Umbilical cord (tissue), 2 donors: Measurements from ENCODE around the gene PIP4K2C. TPM values are rescaled to one million over a fixed set of nuclear protein-coding genes. Genes with fewer than 3 reads are reported as not detected.
"Not testable (repeated sequence)": the region's sequence is repeated elsewhere in the genome, so short reads cannot be mapped to it uniquely, and the experiment has no call there.

Source experiments
- DNase-seq: peaks from one replicate; pipeline ENCODE4 v3.0.0-alpha.2; 2015; ENCODE audit warnings: low spot score
- total RNA-seq: library from RNA; depleted of rRNA; stranded (reverse); fragments of >200 nt; gene quantifications from one replicate; pipeline ENCODE4 v1.2.3, GENCODE V29; 2014; ENCODE audit warnings: low replicate concordance; ENCODE audit not compliant: insufficient read depth

The PIP4K2C gene
- total RNA-seq, 1 donor from 2014 or later: 12.5 TPM

DNA sequence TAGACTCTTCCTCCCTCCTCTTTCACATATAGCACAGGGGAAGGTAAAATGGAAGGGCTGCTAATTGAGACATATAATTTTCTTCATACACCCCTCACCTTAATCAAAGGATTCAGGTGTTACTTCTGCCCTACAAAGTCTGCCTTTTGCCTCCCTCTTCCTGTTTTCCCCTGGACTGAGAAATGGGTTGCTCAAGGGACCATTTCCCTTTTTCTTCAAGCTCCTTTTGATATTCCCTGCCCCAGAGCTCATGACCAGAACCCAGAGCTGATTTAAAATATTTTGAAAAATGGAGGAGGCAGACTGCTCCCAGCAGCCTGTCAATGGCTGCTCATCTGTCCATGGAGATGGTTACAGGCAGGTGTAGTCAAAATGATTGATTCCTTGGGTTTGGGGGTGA, 6.3 kb upstream of the PIP4K2C start:
- no peak for DNase-seq

DNA sequence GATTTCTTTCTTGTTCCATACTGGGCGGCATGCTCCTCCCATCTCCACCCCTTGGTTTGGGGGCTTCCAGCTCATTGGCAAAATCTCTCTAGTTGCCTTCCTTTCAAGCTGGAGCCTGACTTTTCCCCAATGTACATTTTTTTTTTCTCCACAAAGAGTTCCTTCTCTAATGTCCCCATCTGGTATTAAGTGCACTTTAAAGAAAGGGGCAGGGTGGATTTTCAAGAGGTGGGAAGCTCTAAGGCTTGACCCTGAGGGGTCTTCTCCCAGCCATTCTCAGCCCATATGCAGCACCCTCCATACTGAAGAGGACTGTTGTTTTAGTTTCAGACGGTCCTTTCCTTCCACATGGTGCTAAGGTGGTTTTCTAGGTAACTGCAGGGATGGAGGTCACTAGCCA, 5.8 kb upstream of the PIP4K2C start:
- no peak for DNase-seq

DNA sequence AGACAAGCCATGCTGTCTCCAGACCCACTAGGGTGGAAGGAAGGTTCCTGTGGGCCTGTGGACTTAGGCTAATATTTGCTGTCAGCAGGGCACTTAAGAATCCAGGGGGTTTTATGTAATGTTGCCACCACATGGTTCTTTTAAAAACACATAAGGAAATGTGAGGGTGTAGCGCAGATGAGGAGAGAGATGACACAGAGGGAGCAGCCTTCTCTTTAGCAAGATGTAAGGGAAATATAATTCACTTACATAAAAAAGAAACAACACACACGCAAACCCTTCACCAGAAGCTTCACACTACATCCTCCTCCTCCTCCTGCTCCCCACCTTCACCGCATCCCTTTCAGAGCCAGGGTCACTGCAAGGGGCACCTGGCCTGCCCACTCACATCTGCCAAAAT, 4.9 kb upstream of the PIP4K2C start:
- no peak for DNase-seq

DNA sequence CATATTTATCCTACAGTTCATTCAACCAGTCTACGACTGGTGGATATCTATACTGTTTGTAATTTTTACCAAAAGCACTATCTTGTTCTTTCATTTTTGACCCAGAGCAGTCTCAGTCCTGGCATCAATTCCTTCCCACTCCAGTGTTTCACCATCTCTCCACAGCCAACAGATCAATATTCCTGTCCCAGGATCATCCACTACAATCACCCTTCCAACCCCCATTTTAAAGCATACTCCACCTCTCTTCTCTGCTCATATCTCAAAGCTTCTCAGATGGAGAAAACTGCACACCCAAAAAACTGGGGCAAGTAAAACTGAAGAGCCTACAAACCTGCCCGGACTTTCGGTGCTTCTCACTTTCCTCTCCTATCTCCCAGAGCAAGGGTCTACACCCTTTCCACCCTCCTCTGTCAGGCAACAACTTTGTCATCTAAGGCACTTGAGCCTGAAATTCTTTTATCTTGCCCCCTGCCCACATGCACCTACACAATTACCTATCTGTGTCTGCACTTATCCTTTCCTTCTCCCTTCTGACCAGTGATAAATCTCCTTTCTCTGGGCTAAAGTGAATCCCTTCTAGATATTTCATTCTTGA, 4.1 kb upstream of the PIP4K2C start:
- no peak for DNase-seq

DNA sequence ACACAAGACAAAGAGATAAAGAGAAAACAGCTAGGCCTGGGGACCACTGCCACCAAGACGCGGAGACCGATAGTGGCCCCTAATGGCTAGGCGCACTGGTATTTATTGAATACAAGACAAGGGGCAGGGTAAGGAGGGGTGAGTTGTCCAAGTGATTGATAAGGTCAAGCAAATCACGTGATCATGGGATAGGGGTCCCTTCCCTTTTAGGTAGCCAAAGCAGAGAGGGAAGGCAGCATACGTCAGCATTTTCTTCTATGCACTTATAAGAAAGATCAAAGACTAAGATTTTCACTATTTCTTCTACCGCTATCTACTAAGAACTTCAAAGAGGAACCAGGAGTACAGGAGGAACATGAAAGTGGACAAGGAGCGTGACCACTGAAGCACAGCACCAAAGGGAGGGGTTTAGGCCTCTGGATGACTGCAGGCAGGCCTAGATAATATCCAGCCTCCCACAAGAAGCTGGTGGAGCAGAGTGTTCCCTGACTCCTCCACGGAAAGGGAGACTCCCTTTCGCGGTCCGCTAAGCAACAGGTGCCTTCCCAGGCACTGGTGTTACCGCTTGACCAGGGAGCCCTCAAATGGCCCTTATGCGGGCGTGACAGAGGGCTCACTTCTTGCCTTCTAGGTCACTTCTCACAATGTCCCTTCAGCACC, 1.9 kb upstream of the PIP4K2C start:
- not testable (repeated sequence) for DNase-seq

DNA sequence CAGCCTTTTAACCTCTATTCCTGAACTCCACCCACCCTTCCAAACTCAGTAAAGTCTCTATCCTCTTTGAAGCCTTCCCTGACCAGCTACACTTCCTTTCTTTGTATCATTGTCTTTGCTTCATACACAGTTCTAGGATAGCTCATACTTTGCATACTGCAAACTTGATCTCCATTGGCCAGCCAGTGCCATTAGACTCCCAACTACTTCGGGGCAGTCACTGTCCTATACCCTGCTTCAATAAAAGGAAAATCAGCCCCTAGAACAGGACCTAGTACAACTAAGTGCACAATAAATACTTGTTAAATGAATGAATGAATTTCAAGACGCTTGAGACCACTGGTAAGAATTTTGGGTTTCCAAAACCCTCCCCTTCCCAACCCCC, 521 bp upstream of the PIP4K2C start:
- DNase-seq: no peak

DNA sequence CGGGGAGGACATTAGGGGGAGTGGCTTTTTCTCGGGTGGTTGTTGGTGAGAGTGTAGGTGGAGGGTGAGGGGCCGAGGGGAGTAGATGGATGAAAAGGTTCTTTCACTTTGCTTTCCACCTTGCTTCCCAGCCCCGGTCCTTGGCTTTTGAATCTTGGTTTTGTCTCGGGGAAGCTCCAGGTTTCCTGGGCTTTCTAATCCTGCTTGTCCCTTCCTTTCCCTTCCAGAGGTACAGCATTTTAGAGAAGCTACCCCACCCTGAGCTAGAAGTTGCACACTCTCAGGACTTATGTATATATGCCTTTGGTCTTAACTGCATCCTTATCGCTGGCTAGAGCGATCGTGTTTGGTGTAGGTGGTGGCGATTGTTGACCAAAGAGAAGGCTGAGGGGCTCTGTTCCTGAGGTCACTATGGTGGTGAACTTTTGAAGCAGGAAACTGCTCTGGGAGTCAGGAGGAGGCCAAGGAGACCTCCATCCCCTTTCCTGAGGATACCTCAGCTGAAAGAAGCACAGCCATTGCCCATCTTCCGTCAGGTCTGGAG, 862 bp downstream of the PIP4K2C start:
- DNase-seq: no peak

DNA sequence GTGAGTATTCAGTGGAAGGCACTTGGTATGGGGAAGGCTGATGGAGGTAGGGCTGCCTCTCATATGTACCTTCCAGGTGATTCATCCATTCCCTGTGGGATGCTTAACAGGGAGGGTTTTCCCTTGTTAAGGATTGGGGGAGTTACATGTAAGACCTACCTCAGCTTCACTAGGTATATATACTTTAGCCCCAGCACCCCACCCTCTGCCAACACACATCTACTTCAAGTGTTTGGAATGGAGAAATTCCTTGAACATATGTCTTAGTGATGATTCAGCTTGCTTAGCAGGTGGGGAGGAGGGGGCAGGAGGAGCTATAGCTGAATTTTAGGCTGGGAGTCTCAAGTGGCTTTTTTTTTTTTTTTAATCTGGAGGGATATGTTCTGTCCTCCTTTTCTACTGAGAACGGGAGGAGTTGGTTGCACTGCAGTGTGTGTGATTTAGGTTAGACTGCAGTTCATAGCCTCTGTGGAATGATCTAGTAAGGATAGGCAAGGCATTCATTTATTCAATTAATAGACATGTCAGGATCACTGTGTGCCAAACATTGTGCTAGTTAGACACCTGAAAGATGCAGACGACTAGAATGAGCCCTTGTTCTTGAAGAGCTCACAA, 1.7 kb downstream of the PIP4K2C start:
- DNase-seq: no peak

DNA sequence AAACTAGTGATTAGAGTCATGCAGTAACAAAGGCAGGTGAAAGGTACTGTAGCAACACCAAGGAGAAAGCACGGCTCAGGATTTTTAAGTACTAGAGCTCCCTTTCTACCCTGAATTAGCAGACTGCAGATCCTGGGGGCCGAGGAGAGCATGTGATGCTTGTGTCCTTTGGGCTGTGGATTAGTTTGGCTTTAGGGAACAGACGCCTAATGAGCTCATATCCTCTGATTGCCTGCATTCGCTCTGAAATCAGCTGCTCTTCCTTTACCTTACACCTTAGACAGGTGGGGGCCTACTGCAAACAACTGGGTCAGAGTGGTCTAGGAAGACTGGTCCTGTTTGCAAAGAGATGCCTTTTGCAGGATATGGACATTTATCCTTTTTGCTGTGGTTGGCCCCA, 2.2 kb downstream of the PIP4K2C start:
- no peak for DNase-seq

DNA sequence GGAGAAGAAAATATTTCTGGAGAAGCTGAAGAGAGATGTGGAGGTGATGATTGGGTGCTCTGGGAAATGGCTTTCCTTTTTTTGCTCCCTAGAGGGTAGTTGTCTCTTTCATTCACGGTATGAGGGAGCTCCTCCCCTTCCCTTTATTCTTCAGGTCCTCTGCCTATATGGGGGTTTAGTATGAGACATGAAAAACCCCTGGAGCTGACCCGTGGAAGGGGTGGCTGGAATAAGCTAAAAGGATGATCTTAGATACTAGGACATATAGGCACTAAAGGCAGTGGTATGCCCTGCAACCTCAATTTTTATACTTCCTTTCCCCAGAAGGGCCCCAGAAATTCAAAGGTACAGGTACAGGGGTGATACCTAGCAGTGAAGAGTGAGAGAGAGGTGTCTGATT, 9.4 kb downstream of the PIP4K2C start:
- DNase-seq: no peak

DNA sequence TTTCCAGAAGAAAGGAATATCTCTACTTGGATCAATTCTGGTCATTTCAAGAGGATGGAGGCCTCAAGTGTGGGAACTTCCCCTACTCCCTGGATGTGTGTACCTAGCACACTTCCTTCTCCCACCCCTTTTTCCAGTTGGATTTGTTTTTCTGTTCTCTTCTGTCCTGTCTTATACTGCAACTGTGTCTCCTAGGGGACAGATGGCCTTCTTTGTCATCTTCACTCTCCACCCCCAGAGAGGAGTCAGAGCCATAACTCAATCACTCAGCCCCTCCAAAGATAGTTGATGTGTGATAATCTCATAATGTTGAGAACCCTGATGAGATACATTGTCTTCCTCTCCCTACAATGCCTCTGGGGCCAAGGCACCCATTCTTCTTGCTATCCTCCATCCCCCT, 11.6 kb downstream of the PIP4K2C start:
- no peak for DNase-seq

DNA sequence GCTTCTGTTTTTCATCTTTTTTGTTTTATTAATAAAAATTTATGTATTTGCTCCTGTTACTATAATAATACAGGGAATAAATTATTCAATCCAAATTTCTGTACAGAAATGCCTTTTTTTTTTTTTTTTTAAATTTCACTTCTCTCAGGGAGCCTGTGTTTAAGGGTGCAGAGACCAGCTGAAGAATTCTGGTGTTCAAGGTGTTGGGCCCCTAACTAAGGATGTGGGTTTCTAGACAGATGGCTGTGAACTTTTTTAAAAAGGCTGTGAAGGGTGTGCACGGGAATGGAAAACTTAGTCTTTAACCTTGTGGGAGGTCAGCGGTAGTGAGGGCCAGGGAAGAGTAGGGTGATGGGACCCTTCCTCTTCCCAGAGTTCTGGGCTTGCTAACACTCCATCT, 12.3 kb downstream of the PIP4K2C start:
- DNase-seq: no peak

DNA sequence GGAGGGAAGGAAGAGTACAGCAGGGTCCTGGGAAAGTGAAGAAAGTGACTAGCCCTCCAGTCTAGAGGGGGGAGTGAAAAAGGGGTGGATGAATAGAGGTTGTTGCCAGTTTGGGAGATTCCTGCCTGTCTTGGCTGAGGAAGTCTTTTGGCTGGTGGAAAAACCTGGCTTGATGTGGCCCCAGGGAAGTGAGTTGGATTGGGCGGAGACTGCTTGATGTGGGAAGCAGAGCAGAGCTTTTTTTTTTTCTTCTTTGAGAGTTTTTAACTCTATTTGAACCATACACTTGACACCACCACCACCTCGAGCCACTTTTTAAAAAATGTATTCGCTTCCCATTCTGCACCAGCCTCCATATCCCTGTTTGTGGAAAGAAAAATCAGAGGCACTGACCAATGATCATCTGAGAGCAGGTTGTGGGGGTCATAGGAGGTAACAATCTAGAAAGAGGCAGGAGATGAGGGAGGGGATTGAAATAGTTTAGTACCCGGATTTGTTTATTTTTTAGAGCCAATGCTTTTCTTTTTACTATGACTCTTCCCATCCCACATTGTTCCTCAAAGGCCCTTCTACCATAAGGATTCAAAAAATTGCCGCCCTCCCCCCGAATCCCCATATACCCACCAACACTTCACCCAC, 12.9 kb downstream of the PIP4K2C start:
- DNase-seq: peak; percentile 90

DNA sequence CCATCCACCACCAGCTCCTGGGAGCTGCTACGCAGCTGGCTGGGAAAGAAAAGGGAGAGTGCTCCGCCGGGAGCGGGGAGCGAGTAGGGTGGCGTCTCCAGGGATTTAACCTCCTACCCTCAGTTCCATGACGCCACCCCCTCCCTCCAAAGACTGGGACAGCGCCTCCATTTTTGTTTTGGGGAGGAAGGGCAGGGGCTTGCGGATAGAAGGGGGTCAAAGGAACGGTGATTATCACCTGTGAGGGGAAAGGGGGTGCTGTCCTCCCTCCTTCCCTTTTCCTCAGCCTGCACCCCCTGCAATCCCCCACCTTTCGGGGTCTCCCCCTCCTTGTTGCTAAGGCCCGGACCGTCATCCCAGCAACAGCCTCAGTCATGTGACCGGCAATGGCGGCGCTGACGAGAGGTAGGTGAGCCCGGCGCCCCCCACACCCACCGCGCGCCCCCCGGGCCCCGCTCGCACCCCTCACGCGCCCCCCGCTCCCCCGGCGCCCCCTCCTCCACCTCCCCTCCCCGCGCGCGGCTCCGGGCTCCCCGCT, 13.5 kb downstream of the PIP4K2C start, which contains the start of gene DTX3:
DTX3 (plus strand) TSS at position 371 of the 538 bp plus-strand sequence. CDS start 1,694 bp downstream, outside the sequence.
- DNase-seq: peak; percentile 64

DNA sequence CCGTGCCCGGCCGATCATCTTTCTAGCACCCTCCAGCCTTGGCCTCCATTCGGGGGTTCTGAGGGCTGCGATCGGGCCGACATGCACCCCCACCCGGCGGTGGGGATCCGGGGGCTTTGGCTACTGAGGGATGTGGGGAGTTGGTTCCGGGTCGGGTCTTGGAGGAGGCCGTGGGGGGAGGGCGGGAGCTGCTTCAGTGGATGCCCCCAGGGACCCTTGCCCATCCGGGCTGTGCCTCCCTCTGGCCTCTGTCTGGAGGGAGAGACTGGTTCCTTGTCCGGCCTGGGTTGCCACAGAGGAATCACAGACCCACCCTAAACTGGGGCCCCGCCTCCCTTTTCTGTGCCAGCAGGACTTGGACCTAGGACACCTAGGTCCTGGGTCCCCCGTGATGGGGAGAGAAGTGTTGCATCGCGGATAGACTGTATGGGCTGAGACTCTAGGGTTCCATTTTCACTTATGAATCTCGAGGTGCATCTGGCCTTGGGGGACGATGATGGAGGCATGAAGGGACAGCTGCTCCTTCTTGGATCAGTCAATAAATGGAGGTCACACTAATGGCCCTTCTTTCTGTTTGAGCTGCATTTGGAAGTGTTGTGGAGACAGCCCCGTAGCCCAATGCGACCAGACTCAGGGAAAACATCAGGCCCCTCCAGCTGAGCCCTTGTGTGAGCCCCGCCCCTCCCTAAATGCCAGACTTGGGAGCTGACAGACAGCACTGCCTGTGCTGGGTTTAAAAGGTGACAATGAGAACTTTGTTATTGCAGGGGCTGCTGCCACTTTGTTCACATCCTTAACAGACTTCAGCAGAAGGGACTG, 14.2 kb downstream of the PIP4K2C start:
- peak; percentile 50 for DNase-seq

DNA sequence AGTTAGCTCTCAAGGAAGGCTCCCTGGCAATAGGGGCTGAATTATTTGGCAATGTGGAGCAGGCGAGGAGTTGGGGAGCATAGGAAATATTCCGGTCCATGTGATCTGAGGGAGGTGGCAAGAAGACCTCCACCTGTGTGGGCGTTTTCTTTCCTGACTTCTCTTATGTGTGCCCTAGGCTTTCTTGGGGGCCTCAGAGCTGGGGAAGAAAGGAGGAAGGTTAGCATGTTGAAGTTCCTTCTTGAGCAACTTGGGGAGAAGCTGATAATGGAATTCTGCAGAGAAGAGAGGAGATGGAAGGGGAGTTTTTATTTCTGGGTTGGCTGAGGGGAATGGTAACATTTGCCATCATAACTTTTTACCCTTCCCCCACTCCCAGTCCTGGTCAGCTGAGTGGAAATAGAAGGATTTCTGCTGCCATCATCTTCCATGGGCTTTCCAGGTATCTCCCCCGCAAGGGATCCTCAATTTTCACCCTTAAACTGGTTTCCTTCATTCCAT, 14.9 kb downstream of the PIP4K2C start:
- no peak for DNase-seq

DNA sequence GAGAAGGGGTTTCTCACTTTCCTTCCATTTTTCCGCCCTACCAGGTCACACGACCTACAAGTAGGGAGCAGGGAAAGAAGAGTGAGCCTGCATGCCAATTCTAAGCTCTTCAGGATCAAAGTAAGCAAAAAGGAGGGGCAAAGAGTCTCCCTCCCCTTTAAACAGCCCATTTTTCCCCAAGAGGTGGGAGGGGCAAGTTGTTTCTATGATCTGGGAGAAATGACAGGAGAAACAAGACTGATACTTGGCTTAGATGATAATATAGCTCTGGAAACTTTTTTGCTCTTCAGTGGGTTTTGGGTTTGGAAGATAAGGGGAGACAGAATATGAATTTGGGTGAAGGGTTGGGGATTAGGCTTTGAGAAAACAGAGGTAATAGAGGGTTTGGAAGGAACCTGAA, 15.4 kb downstream of the PIP4K2C start:
- no peak for DNase-seq

DNA sequence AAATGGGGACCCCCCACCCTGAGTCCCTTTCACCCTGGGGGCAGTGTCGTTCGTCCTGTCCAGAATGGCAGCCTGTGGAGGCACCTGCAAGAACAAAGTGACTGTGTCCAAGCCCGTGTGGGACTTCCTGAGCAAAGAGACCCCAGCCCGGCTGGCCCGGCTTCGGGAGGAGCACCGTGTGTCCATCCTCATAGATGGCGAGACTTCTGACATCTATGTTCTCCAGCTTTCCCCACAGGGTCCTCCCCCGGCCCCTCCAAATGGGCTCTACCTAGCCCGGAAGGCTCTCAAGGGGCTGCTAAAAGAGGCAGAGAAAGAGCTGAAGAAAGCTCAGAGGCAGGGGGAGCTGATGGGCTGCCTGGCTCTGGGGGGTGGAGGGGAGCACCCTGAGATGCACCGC, 15.8 kb downstream of the PIP4K2C start:
- DNase-seq: no peak

DNA sequence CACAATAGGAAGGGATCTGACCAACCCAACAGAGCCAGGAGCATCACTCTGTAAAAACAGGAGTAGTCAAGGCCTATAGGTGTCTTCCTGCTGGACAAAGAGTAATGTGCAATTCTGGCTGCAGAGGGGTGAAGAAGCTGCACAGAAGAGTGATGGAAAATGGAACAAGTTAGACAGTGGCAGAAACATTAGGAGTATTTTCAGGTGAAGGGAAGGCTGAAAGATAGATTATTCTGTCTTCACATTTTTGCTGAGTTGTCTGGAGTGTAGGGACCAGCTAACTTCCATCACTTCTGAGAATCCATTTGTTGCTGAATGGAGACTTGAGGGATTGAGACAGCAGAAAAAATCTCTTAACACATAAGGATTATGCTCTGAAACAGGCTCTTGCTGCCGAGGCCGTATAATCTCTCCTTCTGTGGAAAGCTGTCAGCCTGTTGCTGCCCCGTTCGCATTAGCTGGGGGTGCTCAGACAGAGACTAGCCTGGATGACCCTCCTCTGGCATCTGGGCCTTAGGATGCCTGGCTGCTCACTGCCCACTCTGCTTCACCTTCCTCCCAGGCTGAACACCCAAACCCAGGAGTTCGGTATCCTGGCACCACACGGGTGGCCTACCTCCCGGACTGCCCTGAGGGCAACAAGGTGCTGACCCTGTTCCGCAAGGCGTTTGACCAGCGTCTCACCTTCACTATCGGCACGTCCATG, 17.1 kb downstream of the PIP4K2C start:
- no peak for DNase-seq

DNA sequence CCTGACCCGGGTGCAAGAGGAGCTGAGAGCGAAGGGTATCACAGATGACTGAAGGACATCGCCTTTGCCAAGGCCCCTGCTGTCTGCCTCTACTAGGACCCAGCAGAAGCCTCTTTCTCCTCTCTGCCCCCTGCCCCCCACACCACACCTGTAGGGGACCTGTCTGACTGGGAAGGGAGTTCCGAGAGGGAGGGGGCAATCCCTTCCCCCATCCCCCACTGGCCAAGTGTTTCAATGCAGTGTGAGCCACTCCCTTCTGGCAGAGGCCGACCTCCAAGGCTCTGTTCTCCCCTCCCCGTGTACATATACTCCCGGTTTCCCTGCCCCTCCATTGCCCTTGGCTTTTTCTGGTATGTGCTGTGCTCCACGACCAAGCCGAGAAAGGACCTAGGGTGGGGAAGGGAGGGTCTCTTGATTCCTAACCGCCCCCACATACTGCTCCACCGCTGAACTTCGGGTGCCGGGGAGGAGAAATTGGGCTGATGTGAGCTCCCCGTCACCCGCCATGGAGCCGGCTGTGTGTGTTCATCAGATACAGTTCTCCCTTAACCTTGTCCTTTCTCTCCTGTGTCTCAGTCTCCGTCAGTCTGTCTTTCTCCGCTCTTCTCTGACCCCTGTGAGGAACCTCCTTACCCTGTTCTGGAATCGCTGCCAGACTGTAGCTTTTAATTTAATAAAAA, 18.2 kb downstream of the PIP4K2C start:
- DNase-seq: peak; percentile 42
